Ishikawa (cell line): ENCODE results near the gene GCNA.

Experiments
- CEBPB ChIP-seq: IDR thresholded peaks from 2 replicates; pipeline ENCODE4 v1.6.1; 2012
- CREB1 ChIP-seq: IDR thresholded peaks from 2 replicates; pipeline ENCODE4 v1.6.1; 2012; ENCODE audit warnings: low read depth
- EGR1 ChIP-seq: IDR thresholded peaks from 2 replicates; pipeline ENCODE4 v1.6.1; 2012
- EP300 ChIP-seq: IDR thresholded peaks from 2 replicates; pipeline ENCODE4 v1.6.1; 2012; ENCODE audit warnings: borderline replicate concordance
- FOXM1 ChIP-seq: IDR thresholded peaks from 2 replicates; pipeline ENCODE4 v1.6.1; 2012; ENCODE audit warnings: low read depth, borderline replicate concordance
- NFIC ChIP-seq: IDR thresholded peaks from 2 replicates; pipeline ENCODE4 v1.6.1; 2012
- RAD21 ChIP-seq: IDR thresholded peaks from 2 replicates; pipeline ENCODE4 v1.6.1; 2012; ENCODE audit warnings: low read depth
- TAF1 ChIP-seq: IDR thresholded peaks from 2 replicates; pipeline ENCODE4 v1.6.1; 2012; ENCODE audit warnings: low read depth, mild to moderate bottlenecking
- TCF12 ChIP-seq: IDR thresholded peaks from 2 replicates; pipeline ENCODE4 v1.6.1; 2012; ENCODE audit warnings: low read depth
- TEAD4 ChIP-seq: IDR thresholded peaks from 2 replicates; pipeline ENCODE4 v1.6.1; 2012
- YY1 ChIP-seq: IDR thresholded peaks from 2 replicates; pipeline ENCODE4 v1.6.1; 2012; ENCODE audit warnings: low read depth
- ZBTB7A ChIP-seq: IDR thresholded peaks from 2 replicates; pipeline ENCODE4 v1.6.1; 2012; ENCODE audit warnings: low read depth
- TF ChIP-seq, protein P1 (sequence below): IDR thresholded peaks from 2 replicates; pipeline ENCODE4 v1.6.1; 2012; ENCODE audit warnings: low read depth, mild to moderate bottlenecking
- TF ChIP-seq, protein P2 (sequence below): IDR thresholded peaks from 2 replicates; pipeline ENCODE4 v1.6.1; 2012
- TF ChIP-seq, protein P3 (sequence below): IDR thresholded peaks from 2 replicates; pipeline ENCODE4 v1.6.1; 2012

The GCNA gene

DNA sequence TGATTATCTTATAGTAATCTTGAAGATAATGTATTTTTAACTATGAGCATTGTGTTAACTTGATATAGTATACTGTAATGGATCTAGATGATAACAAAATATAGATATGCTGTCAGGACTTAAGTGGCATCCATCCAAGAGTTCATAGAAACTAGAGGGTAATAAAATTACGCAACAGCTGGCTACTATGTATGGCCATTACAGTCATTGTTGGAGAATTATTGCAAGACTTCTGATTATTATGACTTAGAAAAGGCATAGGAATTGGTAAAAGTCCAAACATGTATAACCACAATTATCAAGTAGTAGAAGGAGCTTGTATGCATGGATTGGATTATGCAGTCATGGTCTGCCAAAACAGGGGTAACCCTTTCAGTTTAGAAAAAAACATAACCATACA lies 35.8 kb upstream of the GCNA start:
- TF ChIP-seq RAD21 (no peak), CEBPB (peak; percentile 89)

DNA sequence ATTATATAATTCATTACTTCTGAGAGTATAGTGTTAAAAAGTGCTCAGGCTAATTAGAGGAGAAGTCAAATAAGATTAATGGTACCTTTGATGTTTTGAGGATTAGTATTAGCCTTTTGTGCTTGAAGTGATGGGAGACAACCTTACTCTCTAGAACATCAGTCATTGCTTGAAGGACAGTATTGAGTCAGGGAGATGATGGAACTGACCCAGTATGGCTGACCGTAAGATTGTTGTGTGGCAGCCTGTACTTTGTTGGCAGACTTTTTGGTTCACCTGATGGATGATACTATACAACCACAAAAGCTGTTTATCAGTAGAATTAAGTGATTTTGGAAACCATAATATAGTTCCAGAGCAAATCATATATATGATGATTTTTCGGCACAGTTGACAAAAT lies 35.4 kb upstream of the GCNA start:
- TF ChIP-seq EP300 (no peak), EGR1 (no peak), TEAD4 (no peak), FOXM1 (no peak), NFIC (no peak), RAD21 (no peak), TAF1 (no peak)
- TF ChIP-seq, protein P1, sequence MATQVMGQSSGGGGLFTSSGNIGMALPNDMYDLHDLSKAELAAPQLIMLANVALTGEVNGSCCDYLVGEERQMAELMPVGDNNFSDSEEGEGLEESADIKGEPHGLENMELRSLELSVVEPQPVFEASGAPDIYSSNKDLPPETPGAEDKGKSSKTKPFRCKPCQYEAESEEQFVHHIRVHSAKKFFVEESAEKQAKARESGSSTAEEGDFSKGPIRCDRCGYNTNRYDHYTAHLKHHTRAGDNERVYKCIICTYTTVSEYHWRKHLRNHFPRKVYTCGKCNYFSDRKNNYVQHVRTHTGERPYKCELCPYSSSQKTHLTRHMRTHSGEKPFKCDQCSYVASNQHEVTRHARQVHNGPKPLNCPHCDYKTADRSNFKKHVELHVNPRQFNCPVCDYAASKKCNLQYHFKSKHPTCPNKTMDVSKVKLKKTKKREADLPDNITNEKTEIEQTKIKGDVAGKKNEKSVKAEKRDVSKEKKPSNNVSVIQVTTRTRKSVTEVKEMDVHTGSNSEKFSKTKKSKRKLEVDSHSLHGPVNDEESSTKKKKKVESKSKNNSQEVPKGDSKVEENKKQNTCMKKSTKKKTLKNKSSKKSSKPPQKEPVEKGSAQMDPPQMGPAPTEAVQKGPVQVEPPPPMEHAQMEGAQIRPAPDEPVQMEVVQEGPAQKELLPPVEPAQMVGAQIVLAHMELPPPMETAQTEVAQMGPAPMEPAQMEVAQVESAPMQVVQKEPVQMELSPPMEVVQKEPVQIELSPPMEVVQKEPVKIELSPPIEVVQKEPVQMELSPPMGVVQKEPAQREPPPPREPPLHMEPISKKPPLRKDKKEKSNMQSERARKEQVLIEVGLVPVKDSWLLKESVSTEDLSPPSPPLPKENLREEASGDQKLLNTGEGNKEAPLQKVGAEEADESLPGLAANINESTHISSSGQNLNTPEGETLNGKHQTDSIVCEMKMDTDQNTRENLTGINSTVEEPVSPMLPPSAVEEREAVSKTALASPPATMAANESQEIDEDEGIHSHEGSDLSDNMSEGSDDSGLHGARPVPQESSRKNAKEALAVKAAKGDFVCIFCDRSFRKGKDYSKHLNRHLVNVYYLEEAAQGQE, result no peak
- TF ChIP-seq, protein P2, sequence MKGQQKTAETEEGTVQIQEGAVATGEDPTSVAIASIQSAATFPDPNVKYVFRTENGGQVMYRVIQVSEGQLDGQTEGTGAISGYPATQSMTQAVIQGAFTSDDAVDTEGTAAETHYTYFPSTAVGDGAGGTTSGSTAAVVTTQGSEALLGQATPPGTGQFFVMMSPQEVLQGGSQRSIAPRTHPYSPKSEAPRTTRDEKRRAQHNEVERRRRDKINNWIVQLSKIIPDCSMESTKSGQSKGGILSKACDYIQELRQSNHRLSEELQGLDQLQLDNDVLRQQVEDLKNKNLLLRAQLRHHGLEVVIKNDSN, result no peak

DNA sequence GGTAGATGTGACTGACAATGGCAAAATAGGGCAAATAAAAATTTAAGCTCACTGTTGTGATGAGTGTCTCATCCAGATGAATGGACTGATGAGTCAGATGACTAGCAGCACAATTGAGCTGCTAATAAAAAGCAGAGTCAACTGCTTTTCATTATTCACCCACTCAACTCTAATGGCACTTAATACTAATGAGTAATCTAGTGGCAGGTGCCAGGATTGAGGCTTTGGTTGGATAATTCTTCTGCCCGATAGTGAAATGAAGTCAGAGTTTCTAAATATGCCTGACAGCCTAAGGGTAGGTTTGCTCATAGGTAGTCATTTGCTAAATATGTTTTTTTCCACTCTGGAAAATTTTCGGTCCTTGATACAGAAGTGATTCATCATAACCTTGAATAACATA lies 34.9 kb upstream of the GCNA start:
- TF ChIP-seq CEBPB (no peak), NFIC (0 out of 2 replicates have a peak, but pooled peaks have one; percentile 38), ZBTB7A (no peak), EP300 (no peak), FOXM1 (no peak)

DNA sequence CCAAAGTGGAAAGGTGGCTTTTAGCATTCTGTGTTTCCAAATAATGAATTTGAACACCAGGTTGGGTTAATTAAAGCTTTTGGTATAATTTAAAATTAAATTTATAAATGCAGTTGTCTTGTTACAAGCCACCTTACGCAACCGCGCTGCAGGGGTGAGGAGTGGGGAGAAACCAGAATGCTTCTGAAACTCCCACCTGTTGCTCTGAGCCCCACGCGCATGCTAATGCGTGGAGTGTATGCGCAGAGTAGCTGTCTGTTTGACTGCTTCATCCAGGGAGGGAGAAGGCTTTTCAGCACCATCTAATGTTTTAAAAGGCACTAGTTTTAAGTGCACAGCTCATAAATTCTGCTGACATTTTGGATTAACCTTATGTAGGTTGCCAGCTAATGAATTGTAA lies 32.9 kb upstream of the GCNA start:
- TF ChIP-seq YY1 (no peak), CREB1 (no peak), EGR1 (no peak), TAF1 (no peak), FOXM1 (no peak), EP300 (no peak), NFIC (no peak), ZBTB7A (no peak), RAD21 (no peak)
- TF ChIP-seq, protein P2, result no peak
- TF ChIP-seq, protein P3, sequence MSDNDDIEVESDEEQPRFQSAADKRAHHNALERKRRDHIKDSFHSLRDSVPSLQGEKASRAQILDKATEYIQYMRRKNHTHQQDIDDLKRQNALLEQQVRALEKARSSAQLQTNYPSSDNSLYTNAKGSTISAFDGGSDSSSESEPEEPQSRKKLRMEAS, result no peak

DNA sequence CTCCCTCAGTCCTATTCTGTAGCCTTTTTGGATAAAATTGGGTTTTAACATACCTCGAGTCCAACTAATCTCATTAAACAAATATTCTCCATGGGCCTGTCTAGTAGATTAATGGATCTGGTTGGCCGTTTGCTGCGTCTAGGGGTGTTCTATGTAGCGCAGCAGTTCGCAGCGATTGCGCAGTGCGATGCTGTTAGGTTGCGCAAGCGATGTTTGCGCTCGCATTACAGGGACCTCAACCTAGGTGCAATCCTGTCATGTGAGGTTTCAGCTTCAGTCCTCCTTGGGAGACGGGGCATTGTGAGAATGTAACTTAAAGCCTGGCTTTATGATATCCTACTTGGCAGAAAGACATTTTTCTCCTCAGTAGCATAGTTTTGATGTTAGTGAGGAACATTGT lies 31.4 kb upstream of the GCNA start:
- TF ChIP-seq TAF1 (no peak), TCF12 (no peak), CEBPB (0 out of 2 replicates have a peak, but pooled peaks have one; percentile 13)

DNA sequence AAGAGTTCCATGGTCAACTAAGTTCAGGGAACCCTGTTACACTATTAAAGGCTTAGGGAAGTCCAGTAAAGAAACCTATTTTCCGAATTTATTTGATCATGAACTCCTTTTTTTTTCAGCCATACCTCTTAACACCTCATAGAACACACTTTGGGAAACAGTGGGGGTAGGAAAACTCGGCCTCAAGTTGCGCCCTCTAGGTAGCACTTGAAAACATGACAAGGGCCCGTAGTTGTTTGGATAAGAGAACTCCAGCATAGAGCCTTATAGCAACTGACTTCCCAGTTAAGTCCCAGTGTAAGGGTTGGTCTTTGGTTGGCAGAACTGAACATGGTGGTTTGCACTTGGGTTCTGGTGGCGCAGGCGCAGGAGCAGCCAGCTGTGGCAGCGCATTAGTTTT lies 30.9 kb upstream of the GCNA start:
- TF ChIP-seq TCF12, result no peak
- no peak for TF ChIP-seq RAD21
- TF ChIP-seq, protein P2, result no peak
- TF ChIP-seq, protein P3, result no peak
- TF ChIP-seq EP300, result no peak
- TF ChIP-seq, protein P1, result no peak
- no peak for TF ChIP-seq ZBTB7A
- TF ChIP-seq TEAD4, result no peak
- TF ChIP-seq YY1, result no peak
- TF ChIP-seq TAF1, result no peak

DNA sequence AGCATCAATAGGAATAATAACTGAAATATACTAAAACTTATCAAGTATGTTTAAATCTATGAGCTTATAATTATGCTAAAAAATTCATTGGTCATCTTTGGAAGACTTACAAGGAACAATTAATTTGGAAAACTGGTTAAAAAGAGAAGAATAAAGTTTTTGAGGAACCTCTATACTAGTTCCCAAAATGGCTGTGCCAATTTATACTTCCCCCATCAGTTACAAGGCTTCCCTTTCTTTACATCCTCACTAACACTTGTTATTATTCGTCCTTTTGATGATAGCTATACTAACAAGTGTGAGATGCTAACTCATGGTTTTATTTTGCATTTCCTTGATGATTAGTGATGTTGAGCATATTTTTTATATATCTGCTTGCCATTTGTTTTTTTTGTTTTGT lies 28.3 kb upstream of the GCNA start:
- TF ChIP-seq, protein P2, result no peak
- TF ChIP-seq, protein P1, result no peak
- TF ChIP-seq TEAD4 (no peak), EGR1 (no peak), CREB1 (no peak), EP300 (no peak), TAF1 (no peak), RAD21 (no peak), NFIC (no peak), TCF12 (no peak)
